ENCODE results near the gene SLX4IP. TPM values are rescaled to one million over a fixed set of nuclear protein-coding genes. Genes with fewer than 3 reads are reported as not detected.
"Not testable (repeated sequence)": the region's sequence is repeated elsewhere in the genome, so short reads cannot be mapped to it uniquely, and the experiment has no call there.

Gene SLX4IP
- total RNA-seq, 1 donor from 2014 or later: 5.4 TPM

DNA sequence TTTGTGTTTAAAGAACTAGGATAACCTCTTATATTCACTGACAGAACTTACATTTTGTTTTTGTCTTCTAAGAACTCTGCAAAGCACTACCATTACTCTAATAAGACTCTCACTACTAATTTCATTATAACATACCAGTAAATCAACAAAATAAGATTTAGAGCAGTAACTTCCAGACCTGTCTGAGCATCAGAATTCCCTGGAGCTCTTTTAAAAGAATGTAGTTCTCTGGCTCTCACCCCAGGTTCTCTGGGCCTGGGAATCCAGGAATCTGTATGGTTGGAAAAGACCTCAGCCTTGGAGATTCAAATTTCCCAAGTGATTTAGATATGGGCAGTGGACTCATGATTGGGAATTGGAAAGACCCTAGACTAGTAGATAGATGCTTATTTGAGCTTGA is 149.3 kb downstream of the SLX4IP start:
- Mint-ChIP-seq H3K4me1 (ENCODE audit: low read depth) (peaks cover 71% of the 10 kb centered on the region), H3K4me3 (ENCODE audit: unreplicated experiment) (no peak overlapping the region), H3K36me3 (ENCODE audit: low read depth) (peaks cover 3% of the 10 kb centered on the region), H3K9me3 (ENCODE audit: low read depth) (peaks cover 8% of the 10 kb centered on the region), H3K27me3 (ENCODE audit: low read depth) (no peaks in the 10 kb centered on the region), H3K27ac (ENCODE audit: unreplicated experiment) (peak overlapping the region; percentile 50)
- TF ChIP-seq, protein P1, sequence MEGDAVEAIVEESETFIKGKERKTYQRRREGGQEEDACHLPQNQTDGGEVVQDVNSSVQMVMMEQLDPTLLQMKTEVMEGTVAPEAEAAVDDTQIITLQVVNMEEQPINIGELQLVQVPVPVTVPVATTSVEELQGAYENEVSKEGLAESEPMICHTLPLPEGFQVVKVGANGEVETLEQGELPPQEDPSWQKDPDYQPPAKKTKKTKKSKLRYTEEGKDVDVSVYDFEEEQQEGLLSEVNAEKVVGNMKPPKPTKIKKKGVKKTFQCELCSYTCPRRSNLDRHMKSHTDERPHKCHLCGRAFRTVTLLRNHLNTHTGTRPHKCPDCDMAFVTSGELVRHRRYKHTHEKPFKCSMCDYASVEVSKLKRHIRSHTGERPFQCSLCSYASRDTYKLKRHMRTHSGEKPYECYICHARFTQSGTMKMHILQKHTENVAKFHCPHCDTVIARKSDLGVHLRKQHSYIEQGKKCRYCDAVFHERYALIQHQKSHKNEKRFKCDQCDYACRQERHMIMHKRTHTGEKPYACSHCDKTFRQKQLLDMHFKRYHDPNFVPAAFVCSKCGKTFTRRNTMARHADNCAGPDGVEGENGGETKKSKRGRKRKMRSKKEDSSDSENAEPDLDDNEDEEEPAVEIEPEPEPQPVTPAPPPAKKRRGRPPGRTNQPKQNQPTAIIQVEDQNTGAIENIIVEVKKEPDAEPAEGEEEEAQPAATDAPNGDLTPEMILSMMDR (IDR thresholded peaks at IDR 0.05): no peak
- no peak for DNase-seq (ENCODE audit: low spot score)

DNA sequence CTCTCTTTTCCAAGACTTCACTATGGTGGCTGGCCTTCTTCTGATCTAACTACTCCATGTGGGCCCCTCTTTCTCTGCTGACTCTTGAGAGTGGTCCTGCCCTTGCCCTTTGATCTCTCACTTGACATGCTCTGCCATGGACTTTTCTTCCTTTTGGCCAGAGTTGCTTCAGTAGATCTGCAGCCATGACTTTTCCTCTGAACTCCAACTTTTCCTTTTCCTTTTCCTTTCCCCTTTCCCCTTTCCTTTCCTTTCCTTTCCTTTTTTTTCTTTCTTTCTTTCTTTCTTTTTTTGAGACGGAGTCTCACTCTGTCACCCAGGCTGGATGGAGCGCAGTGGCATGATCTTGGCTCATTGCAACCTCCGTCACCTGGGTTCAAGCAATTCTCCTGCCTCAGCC is 150.2 kb downstream of the SLX4IP start:
- Mint-ChIP-seq H3K4me3 (ENCODE audit: unreplicated experiment) (no peak overlapping the region), H3K36me3 (ENCODE audit: low read depth) (peaks cover 3% of the 10 kb centered on the region), H3K4me1 (ENCODE audit: low read depth) (peaks cover 73% of the 10 kb centered on the region), H3K27ac (ENCODE audit: unreplicated experiment) (peak overlapping the region; percentile 53), H3K27me3 (ENCODE audit: low read depth) (no peaks in the 10 kb centered on the region), H3K9me3 (ENCODE audit: low read depth) (peaks cover 8% of the 10 kb centered on the region)
- TF ChIP-seq, protein P1 (IDR thresholded peaks at IDR 0.05): no peak
- no peak for DNase-seq (ENCODE audit: low spot score)

DNA sequence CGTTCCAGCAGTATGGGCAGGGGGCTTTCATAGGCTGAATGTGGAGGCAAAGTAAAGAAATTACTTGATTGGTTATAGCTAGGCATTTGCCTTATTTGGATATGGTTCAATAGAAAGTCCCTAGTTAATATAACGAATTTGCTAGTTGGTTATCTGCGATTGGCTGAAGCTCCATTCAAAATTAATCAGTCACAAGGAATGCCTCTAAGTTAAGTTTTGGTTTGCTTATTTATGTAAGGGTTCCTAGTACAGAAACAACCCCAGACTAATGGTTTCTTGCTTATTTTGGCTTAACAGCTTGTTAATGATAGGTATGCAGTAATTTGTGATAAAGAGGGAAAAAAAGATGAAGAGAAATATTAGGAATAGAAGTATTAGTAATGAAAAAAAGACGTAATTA is 151.2 kb downstream of the SLX4IP start:
- Mint-ChIP-seq H3K9me3 (ENCODE audit: low read depth) (peaks cover 8% of the 10 kb centered on the region), H3K36me3 (ENCODE audit: low read depth) (peaks cover 3% of the 10 kb centered on the region), H3K27me3 (ENCODE audit: low read depth) (no peaks in the 10 kb centered on the region), H3K4me3 (ENCODE audit: unreplicated experiment) (no peak overlapping the region), H3K27ac (ENCODE audit: unreplicated experiment) (no peak overlapping the region), H3K4me1 (ENCODE audit: low read depth) (peaks cover 73% of the 10 kb centered on the region)
- TF ChIP-seq, protein P1 (IDR thresholded peaks at IDR 0.05): no peak
- DNase-seq (ENCODE audit: low spot score): no peak

DNA sequence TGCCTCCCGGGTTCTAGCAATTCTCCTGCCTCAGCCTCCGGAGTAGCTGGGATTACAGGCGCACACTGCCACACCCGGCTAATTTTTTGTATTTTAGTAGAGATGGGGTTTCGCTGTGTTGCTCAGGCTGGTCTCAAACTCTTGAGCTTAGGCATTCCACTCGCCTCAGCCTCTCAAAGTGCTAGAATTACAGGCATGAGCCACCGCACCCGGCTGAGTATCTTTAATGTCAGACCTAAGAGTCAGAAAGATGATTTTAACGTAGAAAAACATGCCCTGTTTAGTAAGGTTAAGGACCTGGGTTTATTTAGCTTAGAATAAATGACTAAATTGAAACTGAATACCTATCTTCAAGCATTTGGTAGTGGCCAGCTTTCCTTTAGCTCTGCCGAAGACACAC is 155.3 kb downstream of the SLX4IP start:
- H3K36me3 Mint-ChIP-seq (ENCODE audit: low read depth); H3K4me3 Mint-ChIP-seq (ENCODE audit: unreplicated experiment); DNase-seq (ENCODE audit: low spot score); H3K9me3 Mint-ChIP-seq (ENCODE audit: low read depth); H3K27me3 Mint-ChIP-seq (ENCODE audit: low read depth): not testable (repeated sequence)
- Mint-ChIP-seq H3K27ac (ENCODE audit: unreplicated experiment) (peak overlapping the region; percentile 91), H3K4me1 (ENCODE audit: low read depth) (peaks cover 75% of the 10 kb centered on the region)

DNA sequence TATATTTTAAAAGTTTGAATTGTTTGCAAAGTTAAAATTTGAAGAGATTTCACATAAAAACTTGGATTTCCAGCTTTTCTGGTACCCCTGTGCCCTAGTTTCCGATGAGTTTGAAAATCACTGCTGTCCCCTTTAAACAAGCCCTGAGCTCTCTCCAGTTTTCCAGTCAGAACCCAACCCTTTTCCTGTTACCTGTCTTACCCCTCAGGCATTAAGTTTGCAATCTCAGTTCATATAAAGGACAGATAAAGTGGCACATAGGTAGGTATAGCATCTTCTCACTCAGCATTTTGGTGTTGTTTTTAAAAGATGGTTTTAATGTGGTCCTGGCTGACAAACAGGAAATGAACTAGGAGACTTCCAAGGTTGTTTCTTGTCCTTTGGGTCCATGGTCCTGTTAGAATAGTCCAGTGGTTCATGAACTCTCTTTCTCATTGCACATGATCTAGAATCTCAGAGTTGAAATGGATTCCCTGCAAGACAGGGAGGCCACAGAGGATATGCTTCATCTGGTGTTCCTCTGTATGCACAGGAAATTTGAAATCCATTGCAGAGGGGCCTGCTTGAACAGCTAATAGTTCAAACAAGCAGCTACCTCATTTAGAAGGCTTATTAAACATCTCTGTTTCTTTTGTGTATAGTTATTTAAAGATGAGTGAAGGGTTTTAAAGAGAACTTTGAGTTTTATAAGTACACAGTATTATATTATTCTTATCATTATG is 156.0 kb downstream of the SLX4IP start:
- Mint-ChIP-seq H3K4me1 (ENCODE audit: low read depth) (peaks cover 77% of the 10 kb centered on the region), H3K4me3 (ENCODE audit: unreplicated experiment) (no peak overlapping the region), H3K36me3 (ENCODE audit: low read depth) (peaks cover 2% of the 10 kb centered on the region), H3K9me3 (ENCODE audit: low read depth) (peaks cover 4% of the 10 kb centered on the region), H3K27me3 (ENCODE audit: low read depth) (no peaks in the 10 kb centered on the region), H3K27ac (ENCODE audit: unreplicated experiment) (peak overlapping the region; percentile 91)
- TF ChIP-seq, protein P1 (IDR thresholded peaks at IDR 0.05): no peak
- no peak for DNase-seq (ENCODE audit: low spot score)

Data from chondrocyte (in vitro differentiated cells).